AG04450 (cell line): Measurements from ENCODE around the gene IL17D. TPM values are rescaled to one million over a fixed set of nuclear protein-coding genes. Genes with fewer than 3 reads are reported as not detected.

Experiments used
- CTCF ChIA-PET: fragments of 300-600, 350-600 bp; formaldehyde crosslinking; extraction: SDS; loops from one replicate; lab custom pipeline; 2022; ENCODE audit warnings: antibody characterized with exemption, inconsistent platforms; lab: Charles Lee
- POLR2A ChIA-PET: fragments of 350-600 bp; formaldehyde crosslinking; extraction: SDS; loops from one replicate; lab custom pipeline; 2021; ENCODE audit warnings: antibody characterized with exemption, inconsistent platforms; lab: Yijun Ruan, JAX
- DNase-seq: peaks from one replicate; pipeline ENCODE4 v3.0.0-alpha.2; 2011; ENCODE audit warnings: low read depth, low spot score
- H3K27ac ChIP-seq: one replicate; pipeline ENCODE4 v1.5.1; 2012; ENCODE audit warnings: low read depth, low read length, control low read depth
- H3K27me3 ChIP-seq: one replicate; pipeline ENCODE4 v1.6.0; 2012; ENCODE audit warnings: low read length; ENCODE audit not compliant: control insufficient read depth, insufficient read depth
- H3K4me3 ChIP-seq: 2 replicates; pipeline ENCODE4 v1.5.1; 2011; ENCODE audit warnings: mild to moderate bottlenecking, low read depth, low read length, control low read depth
- H3K9me3 ChIP-seq: 2 replicates; pipeline ENCODE4 v1.5.1; 2012; ENCODE audit warnings: low read length; ENCODE audit not compliant: control insufficient read depth, insufficient read depth
- CTCF ChIP-seq: IDR thresholded peaks from 2 replicates; pipeline ENCODE4 v1.5.1; 2011; ENCODE audit warnings: low read depth, low read length, control low read depth, inconsistent platforms
- polyA plus RNA-seq: library from polyadenylated mRNA; depleted of rRNA; stranded (reverse); fragments of >200 nt; gene quantifications from 2 replicates; pipeline ENCODE4 v1.2.3, GENCODE V29; 2011

IL17D gene
- polyA plus RNA-seq, 1 experiment: 3.2 TPM

DNA sequence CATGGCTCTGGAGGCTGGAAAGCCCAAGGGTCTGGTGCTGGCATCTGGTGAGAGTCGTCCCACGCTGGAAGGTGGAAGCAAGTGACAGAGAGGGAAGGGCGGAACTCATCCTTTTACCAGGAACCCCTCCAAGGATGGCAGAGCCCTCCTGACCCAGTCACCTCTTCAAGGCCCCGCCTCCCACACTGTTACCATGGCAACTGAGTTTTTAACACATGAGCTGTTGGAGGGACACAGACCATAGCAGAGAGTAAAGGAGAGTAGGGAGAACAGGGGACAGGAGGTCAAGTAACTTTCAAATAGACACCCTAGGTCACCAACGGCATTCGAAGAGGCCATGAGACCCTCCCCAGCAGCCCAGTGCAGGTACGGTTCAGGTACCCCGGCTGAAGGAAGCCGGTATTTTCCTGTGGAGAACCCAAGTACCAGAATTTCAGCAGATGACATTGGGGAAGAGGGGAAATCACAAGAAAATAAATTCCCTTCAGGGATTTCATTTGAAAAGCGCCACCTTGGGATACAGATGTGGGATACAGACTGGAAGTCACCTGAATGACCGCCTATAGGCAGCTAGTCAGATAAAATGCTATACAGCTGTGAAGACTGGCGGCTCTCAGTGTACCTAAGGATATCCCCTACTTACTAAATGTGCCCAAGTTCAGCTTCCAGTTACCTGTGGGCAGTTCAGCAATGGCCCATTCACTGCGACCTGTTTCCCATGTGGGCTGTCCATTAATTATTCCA lies 8.0 kb downstream of the IL17D start:
- POLR2A ChIA-PET: interaction anchor here (1.1 kb wide), 1 partner anchor 117 kb away, joined by 3 read pairs; no protein-coding TSS in a partner anchor
- Histone ChIP-seq H3K27ac (no peak overlapping the region), H3K9me3 (no peaks in the 10 kb centered on the region), H3K4me3 (no peak overlapping the region), H3K27me3 (peaks cover under 1% of the 10 kb centered on the region)
- TF ChIP-seq CTCF: no peak
- no peak for DNase-seq
- CTCF ChIA-PET: interaction anchor here (0.8 to 8.1 kb wide), 17 partner anchors 9 to 215 kb away, joined by 3 to 94 read pairs (median 7); no protein-coding TSS in a partner anchor

DNA sequence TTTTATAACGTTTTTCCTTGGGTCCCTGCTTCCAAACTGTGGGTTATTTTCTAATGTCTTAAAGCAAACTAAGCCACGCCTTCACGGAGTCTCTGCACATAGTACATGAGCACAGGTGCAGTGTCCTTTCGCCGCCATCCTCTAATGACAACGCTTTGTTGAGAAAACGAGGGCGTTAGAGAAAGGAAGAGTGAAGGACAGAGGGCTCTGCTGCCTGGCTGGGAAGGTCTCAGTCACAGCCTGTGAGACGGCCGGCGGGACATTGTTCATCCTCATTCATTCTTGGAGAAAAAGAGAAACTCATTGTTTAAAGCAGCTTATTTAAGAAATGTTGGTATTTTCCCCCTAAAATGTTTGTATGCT lies 9.5 kb downstream of the IL17D start:
- H3K27me3 ChIP-seq: peaks cover 2% of the 10 kb centered on the region
- no peak for DNase-seq
- H3K4me3 ChIP-seq: no peak overlapping the region; the same call in 1 of the 2 replicates
- H3K9me3 ChIP-seq: no peaks in the 10 kb centered on the region
- no peak for TF ChIP-seq CTCF
- POLR2A ChIA-PET: interaction anchor here (0.7 kb wide), 1 partner anchor 311 kb away, joined by 5 read pairs; no protein-coding TSS in a partner anchor
- no peak overlapping the region for H3K27ac ChIP-seq
- CTCF ChIA-PET: interaction anchor here (0.6 to 8.1 kb wide), 11 partner anchors 10 to 765 kb away, joined by 3 to 94 read pairs (median 3); no protein-coding TSS in a partner anchor

DNA sequence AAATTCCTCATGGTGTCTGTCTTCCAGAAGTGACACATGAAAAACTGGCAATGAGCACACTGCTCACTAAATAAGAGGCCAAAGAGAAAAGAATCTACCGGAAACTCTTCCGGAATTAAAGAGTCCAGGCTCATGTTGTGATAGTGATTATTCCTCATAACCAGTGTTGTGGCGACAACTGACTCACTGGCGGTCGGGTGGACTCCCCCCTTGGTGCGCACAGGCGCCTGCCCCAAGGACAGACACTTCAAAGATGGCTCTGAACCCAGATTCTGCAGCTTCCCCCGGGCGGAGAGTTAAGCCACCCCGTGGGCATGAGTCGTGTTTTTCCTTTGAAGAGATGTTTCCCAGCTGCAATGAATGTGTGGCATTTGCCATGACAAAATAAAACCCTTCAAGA lies 10.3 kb downstream of the IL17D start:
- H3K27ac ChIP-seq: peak overlapping the region; percentile 12
- POLR2A ChIA-PET: no interaction called here
- no peak for DNase-seq
- no peak for TF ChIP-seq CTCF
- H3K9me3 ChIP-seq: no peaks in the 10 kb centered on the region
- peaks cover 2% of the 10 kb centered on the region for H3K27me3 ChIP-seq
- H3K4me3 ChIP-seq: no peak overlapping the region
- CTCF ChIA-PET: interaction anchor here (0.6 to 8.1 kb wide), 10 partner anchors 10 to 582 kb away, joined by 3 to 94 read pairs (median 4); partner anchors contain the start of gene IL17D

GRCh38 chr13:20714161-20714560 lies 10.7 kb downstream of the IL17D start:
- H3K27me3 ChIP-seq: peaks cover 2% of the 10 kb centered on the region
- TF ChIP-seq CTCF: no peak
- no peaks in the 10 kb centered on the region for H3K9me3 ChIP-seq
- no peak overlapping the region for H3K4me3 ChIP-seq
- peak overlapping the region; percentile 52 for H3K27ac ChIP-seq
- CTCF ChIA-PET: interaction anchor here (0.5 to 8.1 kb wide), 8 partner anchors 10 to 582 kb away, joined by 3 to 94 read pairs (median 4); partner anchors contain the start of gene IL17D
- POLR2A ChIA-PET: no interaction called here
- no peak for DNase-seq
